Measurements from ENCODE around the gene RFX2.

Gene RFX2

DNA sequence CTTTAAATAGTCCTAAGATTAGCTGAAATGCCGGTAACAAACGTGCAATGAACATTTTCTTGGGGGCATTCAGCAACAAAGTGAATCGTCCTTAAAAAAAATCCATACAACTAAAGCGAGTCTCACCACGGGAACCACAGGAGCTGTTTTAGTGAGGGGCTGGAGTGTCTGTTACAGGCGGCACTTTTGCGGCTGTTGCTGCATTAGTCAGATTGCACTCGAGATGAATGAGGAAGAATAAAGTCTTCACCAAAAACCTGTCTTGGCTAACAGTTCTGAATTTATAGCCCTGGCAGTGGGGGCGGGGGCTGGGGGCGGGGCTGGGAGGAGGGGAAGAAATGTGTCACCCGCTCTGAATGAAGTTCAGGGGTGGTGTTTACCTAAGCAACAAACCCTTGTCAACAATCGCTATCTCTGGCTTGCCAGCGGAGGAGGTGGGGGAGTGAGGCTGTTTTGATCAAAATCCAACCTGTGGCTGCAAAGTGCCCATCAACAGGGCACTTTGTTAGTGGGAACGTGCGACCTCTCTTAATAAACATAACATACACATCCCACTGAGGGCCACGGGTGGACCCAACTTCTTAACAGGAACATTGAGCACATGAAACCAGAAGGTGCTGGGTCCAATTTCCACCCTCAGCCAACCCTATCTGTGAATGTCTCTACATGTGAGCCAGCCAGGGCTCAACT lies 44.5 kb downstream of the RFX2 start:
- in situ Hi-C loops (cut with HindIII; ENCODE audit: low pct_ligation_motif_present, low pct_unique_long_range_greater_than_20kb, low sequenced_read_pairs): no loop called here
- DNase-seq: peak; percentile 49

DNA sequence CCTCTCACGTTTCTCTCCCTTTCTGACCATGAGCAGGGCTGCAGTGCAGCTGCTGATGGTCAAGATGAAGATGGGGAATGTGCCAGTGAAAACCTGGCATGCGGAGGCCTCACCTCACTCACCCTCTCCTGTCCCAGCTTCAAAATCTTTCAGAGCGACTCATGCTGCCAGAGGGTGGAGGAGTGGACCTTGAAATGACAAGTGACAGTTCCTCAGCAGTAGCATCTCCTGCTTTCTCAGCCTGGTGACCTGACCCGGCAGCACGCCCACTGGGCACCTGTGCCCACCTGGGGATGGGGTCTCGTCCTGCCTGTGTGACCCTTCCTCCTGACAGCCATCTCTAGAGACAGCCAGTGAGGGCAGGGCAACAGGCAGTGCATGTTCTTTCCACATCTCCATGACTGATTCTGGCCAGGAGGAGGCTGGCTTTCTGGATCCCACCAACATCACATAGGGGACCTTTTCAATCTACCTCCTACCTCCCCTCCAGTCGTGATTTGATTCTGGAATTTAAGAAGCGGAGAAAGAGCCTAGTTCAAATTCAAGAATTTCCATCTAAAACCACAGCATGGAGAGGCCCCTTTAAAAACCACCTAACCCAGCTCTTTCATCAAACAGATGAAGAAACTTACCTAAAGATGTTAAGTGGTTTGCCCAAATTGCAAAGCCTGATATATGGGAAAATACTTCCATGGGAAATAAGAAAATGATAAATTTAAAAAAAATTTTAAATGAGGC lies 45.8 kb downstream of the RFX2 start:
- DNase-seq: peak; percentile 67
- in situ Hi-C loops (cut with HindIII; ENCODE audit: low pct_ligation_motif_present, low pct_unique_long_range_greater_than_20kb, low sequenced_read_pairs): no loop called here

DNA sequence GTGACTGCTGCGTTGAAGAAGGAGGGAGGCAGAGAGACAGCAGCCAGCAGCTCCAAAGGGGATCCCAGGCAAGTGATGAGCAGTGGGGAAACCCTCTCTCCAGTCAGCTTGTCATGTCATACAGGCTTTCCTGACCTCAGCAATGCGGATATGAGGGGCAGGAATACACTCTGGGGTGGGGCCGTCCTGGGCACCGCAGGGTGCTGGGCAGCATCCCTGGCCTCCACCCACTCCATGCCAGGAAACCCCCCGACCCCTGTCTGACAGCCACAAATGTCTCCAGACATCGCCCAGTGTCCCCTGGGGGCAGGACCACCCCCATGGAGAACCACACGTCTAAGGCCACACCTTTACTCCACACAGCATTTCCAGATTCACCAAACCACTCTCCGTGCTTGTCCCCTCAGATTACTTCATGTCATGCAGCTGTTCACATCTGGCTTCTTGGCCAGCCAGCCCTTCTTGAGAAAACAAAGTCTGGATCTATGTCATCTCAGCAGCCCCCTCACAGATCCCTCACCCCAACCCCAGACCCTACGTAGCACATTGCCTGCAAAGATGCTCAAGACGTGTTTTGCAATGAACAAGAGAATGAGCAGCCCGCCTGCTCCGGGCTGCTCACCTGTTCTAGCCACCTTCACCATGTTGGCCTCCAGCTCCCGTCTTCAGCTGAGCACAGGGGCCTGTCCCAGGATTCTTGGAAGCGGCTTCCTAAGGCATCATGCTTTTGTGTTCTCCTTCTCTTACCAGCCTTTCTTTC lies 46.5 kb downstream of the RFX2 start:
- no peak for DNase-seq
- in situ Hi-C loops (cut with HindIII; ENCODE audit: low pct_ligation_motif_present, low pct_unique_long_range_greater_than_20kb, low sequenced_read_pairs): no loop called here

DNA sequence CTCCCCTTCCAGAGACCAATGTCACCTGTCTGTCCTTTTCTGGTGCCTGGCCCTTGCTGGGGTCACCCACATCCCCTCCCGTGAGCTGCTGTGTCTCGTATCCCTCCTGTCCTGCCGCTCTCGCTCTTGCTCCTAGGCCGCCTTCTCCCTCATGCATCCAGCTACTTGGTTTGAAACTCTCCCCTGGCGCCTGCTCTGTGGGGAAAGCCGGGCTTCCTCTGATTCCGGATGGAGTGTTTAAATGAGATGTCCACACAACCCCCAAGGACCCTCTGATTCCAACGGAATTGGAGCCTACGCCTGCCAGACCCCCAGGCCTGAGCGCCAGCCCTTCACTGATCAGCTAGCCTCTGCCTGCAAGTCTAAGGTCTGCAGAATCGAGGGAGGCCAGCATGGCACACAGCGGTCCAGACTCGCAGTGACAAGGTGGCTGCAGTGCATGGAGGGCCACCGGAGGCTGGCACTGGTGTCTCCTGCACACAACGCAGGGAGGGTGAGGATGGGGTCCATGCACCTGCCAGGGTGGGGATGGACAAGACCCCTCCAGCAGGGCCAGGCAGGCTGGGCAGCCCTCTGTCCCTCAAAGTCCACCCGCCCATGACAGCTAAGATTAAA lies 47.2 kb downstream of the RFX2 start:
- no peak for DNase-seq
- in situ Hi-C loops (cut with HindIII; ENCODE audit: low pct_ligation_motif_present, low pct_unique_long_range_greater_than_20kb, low sequenced_read_pairs): no loop called here

DNA sequence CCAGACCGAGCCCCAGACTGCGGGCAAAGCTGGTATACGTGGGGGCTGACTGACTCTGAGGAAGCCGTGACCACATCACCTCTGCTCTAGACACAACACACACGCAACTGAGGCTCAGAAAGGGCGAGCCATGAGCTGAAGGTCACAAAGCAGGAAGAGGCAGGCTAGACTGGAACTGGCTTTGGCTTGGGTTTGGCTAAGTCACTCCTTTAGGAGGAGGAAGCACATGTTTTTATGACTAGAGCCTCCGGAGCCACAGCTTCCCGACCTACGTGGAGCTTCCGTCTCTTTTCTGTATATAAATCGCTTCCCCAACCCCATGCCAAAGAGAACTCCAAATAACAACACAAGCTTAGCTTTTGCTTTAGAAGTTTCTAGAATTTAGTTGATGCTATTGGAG lies 48.0 kb downstream of the RFX2 start:
- in situ Hi-C loops (cut with HindIII; ENCODE audit: low pct_ligation_motif_present, low pct_unique_long_range_greater_than_20kb, low sequenced_read_pairs): no loop called here
- no peak for DNase-seq

DNA sequence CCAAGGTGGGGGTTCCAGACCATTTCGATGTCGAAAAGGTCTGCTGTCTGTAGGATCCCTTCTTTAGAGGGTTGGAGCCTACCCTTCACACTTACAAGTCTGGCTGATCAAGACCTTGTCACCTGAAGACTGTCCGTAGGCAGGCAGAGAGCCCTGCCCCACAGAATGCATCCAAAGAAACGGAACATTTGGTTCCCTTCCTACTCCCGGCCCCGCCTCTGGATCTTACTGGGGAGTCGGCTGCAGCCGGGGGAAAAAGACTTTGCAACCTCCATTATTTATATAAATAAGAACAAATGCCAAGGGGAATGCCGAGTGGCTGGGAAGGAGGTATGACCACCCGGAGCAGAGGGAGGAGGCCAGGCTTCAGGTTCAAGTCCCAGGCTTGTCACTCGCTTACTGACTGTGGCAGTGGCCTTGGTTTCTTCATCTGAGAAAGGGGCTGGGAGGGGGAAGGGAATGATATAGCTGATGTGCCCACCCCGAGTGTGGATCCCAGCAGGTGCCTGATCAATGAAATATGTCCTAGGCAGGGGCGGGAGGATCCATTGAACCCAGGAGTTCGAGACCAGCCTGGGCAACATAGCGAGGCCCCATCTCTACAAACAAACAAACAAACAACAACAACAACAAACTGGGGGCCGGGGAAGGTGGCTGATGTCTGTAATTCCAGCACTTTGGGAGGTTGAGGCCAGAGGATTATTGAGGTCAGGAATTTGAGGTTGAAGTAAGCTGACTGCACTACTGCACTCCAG lies 48.7 kb downstream of the RFX2 start:
- in situ Hi-C loops (cut with HindIII; ENCODE audit: low pct_ligation_motif_present, low pct_unique_long_range_greater_than_20kb, low sequenced_read_pairs): no loop called here
- DNase-seq: no peak

DNA sequence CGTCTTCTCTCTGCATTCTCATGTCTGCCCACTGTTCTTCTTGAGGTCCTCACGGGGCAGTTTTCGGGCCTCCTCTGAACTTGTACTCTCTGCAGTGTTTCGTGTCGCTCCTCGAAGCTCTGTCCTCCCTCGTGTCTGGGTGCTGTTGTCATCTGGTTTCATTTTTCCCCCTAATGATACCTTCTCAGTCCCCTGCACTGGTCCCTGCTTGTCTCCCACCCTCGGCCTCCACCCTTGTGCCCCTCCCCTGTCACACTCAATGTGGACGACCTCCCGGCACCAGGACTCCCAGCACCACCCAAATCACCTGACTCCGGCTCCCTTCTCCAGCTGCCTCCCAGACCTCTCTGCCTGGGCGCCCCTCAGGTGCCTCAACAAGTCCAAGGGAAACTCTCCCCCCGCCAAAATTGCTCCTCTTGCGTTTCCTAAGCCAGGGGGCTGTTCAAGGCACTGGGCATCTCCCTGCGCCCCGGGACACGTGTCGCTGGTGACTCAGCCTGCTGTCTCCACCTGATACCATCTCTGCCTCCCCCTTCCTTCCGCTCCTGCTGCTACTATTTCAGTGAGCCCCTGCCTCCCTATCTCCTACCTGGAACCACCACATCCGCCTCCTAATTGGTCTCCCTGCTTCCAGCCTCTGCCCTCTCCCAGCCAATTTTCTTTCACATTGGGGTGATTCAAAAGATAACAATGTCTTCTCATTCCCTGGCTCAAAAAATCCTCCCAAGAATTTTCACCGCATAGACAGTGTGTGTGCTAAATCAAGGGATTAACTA lies 49.5 kb downstream of the RFX2 start:
- in situ Hi-C loops (cut with HindIII; ENCODE audit: low pct_ligation_motif_present, low pct_unique_long_range_greater_than_20kb, low sequenced_read_pairs): no loop called here
- DNase-seq: peak; percentile 76

DNA sequence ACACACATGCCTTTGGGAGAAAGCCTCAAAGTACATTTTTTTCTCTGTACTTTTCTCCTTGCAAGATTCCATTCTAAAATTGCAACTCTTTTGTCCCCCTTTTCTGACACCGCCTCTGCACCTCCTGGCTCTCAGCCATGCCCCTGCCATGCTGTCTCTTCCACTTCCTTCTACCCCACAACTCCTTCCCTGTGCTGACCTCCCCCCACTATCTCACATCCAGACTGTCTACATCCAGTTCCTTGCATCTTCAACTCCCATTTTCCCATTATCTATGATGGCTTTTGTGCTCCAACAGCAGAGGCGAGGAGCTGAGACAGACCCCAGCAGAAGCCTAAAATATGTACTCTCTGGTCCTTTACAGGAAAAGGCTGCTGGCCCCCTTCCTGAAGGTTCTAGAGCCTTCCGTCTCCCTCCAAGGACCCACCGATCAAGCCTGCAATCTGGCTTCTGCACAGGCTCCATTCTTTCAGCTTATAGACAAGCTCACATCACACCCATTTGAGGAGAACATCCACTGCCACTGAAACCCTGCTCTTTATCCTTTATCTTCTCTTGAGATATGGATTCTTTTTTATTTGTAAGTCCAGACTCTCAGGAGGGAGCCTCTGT lies 50.2 kb downstream of the RFX2 start:
- in situ Hi-C loops (cut with HindIII; ENCODE audit: low pct_ligation_motif_present, low pct_unique_long_range_greater_than_20kb, low sequenced_read_pairs): no loop called here
- DNase-seq: no peak

DNA sequence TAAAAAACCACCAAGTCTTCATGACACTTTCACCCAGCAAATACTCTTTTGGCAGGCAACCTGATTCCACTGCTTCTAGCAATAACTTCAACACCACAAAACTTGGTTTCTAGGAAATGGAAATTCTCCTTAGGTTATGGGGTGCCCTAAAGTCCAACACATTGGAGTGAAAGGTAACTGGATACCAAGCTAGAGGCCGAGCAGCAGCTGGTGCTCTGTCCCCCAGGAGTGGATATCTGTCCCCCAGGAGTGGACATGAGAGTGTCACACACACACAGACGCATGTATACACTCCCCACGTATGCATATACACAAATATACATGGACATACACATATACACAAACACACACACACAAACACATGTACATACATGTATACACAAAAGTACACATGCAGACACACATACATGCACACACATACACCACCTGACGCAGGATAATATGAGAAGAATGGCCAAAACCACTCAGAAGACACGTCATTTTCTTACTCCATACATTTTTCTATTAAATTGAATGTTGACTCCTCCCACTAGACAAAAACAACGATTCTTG lies 50.8 kb downstream of the RFX2 start:
- in situ Hi-C loops (cut with HindIII; ENCODE audit: low pct_ligation_motif_present, low pct_unique_long_range_greater_than_20kb, low sequenced_read_pairs): no loop called here
- DNase-seq: no peak

DNA sequence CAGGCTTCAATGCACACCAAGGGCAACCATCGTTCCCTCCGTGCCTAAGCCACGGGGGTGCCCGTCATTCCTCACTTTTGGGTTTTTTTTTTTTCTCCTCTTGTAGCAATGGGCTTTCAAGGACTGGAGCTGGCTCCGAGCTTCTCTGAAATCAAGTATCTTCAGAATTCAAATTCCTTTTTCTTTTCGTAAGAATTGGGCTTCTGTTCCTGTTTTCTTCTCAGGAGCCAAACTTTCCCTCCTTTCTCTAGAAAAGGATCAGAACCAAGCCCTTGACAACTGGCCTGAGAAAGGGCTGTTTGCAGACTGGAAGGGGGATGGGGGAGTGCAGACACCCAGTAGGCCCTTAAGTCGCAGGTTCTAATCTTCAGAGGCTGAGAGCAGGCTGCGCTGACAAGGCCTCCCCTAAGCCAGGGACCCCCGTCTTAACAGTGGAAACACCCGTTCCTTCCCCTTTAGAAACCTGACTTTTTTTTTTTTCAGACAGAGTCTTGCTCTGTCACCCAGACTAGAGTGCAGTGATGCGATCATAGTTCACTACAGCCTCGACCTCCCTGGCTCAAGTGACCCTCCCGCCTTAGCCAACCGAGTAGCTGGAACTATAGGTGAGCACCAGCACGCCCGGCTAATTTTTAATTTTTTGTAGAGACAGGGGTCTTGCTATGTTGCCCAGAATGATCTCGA lies 51.6 kb downstream of the RFX2 start:
- DNase-seq: no peak
- in situ Hi-C loops (cut with HindIII; ENCODE audit: low pct_ligation_motif_present, low pct_unique_long_range_greater_than_20kb, low sequenced_read_pairs): no loop called here

DNA sequence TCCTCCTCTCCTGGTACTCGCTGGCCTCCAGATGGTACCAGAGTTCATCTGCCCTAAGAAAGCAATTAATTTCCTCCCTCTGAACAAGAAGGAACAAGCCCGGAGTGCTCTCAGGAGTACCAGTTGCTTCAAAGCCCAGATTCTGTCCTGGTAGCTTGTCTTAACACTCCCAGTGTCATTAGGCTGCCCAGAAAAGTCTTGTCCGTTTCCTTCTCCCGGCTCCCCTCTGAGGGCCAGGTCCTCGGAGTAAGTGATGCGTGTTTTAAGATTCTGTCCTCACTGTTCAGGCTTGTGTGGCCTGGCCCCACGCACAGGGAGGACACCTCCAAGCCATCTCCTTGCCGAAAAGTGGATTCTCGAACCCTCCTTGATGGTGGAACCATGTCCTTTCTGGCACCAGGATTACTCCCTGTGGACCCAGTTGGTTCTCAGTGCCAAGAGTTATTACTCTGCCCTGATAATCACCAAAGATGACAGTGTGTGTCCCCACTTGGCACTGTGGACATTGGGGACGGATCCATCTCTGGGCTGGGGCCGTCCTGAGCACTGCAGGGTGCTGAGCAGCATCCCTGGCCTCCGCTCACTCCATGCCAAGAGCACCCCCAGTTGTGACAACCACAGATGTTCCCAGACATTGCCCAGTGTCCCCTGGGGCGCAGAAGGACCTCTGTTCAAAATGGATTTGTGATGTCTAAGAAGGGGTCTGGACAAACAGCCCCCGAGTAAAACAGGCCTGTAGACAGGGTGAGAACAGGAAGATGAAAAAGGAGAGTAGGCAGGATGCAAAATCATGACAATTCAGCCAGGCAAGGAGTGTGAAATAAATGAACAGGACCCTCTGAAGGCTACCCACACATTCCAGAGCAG lies 52.4 kb downstream of the RFX2 start:
- in situ Hi-C loops (cut with HindIII; ENCODE audit: low pct_ligation_motif_present, low pct_unique_long_range_greater_than_20kb, low sequenced_read_pairs): no loop called here

DNA sequence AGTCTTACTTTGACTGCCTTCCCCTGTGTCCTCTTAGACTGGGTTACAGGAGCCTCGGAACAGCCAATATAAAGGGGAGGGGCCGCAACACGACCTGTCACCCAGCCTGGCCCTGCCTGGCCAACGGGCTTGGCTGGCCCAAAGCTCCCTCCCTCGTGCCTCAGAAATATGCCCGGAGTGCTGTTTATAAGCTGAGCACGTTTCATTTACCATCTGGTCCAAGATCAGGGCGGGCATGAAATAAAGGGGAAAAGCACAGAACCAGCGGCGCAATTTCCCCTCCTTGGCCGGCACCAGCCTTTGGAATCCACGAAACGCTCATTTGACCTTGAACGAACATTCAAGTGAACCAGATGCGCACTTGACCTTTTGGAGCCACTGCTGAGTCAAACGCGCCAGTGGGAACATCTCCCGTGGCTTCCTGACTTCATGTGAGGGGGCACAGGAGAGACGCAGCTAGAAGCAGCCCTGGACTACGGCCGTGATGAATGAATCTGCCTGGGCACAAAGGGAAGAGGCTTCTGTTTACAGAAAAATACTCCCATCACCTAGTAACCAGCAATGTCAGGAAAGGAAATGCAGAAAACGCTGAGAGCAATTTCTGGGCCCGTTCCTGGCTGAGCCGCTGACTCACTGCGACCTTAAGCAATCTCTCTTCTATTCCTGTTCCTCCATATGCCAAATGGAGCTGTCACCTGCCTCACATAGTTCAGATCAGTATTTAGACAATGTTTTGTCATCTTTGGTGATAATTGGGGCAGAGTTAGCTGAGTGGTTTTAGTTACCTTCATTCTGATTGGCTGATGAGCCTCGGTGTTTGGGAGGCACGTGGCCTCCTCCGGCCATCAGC lies 53.3 kb downstream of the RFX2 start:
- DNase-seq: peak; percentile 78
- in situ Hi-C loops (cut with HindIII; ENCODE audit: low pct_ligation_motif_present, low pct_unique_long_range_greater_than_20kb, low sequenced_read_pairs): no loop called here

More for the DNA sequence above, 52.4 kb downstream of the RFX2 start:
- DNase-seq: no peak

DNA sequence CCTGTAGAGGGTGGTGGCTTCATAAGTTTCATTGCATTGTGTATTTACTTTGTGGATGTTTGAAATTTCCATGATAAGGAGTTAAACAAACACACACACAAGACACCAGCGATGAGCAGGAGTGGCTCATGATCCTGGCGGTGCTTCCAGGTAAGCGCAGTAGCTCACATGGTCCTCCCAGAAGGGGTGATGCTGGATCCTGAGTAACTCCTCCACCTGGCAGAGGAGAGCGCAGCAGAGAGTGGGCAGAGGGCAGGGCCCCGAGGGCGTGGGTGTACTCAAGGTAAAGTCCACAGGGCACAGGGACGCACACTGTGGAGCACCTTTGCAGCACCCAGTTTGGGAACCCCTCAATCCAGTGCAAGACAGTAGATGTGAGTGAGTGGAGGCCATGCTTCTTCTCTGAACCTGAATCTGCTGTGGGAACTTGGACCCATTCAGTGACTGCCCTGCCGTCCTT lies 54.0 kb downstream of the RFX2 start:
- in situ Hi-C loops (cut with HindIII; ENCODE audit: low pct_ligation_motif_present, low pct_unique_long_range_greater_than_20kb, low sequenced_read_pairs): no loop called here
- DNase-seq: no peak

DNA sequence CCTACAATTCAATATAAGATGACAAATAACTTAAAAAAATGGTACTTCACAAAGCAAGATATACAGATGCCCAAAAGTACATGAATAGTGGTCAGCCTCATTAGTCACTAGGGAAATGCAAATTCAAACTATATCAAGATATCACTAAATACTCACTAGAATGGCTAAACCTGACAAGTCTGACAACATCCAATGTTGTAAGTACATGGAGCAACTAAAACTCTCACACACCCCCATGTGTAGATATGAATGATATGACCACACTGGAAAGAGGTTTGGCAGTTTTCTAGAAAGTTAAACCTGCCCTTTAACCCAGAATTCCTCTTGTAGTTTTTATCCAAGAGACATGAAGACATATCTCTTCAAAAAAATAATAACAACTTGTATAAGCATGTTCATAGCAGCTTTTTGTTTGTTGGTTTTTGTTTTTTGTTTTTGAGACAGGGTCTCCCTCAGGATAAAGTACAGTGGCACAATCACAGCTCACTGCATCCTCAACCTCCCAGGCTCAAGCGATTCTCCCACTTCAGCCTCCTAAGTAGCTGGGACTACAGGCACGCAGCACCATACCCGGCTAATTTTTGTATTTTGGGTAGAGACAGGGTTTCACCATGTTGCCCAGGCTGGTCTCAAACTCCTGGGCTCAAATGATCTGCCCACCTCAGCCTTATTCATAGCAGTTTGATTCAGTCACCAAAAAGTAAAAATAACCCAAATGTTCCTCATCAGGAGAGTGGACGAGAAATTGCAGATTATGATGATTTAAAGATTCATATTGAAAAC lies 55.1 kb downstream of the RFX2 start:
- in situ Hi-C loops (cut with HindIII; ENCODE audit: low pct_ligation_motif_present, low pct_unique_long_range_greater_than_20kb, low sequenced_read_pairs): no loop called here

More for the DNA sequence above, 55.1 kb downstream of the RFX2 start:
- no peak for DNase-seq
